HEK293 (cell line): ENCODE measurements around the gene CYP26B1.

ENCODE experiments used
- CTCF ChIP-seq: fragments of 450-650 bp; formaldehyde crosslinking; IDR thresholded peaks from 2 replicates; pipeline ENCODE4 v1.5.1; 2016; ENCODE audit warnings: missing biosample characterization, missing genetic modification characterization
- MYNN ChIP-seq: fragments of 450-650 bp; formaldehyde crosslinking; IDR thresholded peaks from 2 replicates; pipeline ENCODE4 v1.5.1; 2016; ENCODE audit warnings: missing biosample characterization, missing genetic modification characterization, borderline replicate concordance
- SP2 ChIP-seq: fragments of 450-650 bp; formaldehyde crosslinking; IDR thresholded peaks from 2 replicates; pipeline ENCODE4 v1.5.1; 2016; ENCODE audit warnings: missing biosample characterization, missing genetic modification characterization
- ZEB2 ChIP-seq: fragments of 450-650 bp; formaldehyde crosslinking; IDR thresholded peaks from 2 replicates; pipeline ENCODE4 v1.5.1; 2016; ENCODE audit warnings: missing biosample characterization, missing genetic modification characterization
- ZNF239 ChIP-seq: fragments of 450-650 bp; formaldehyde crosslinking; IDR thresholded peaks from 2 replicates; pipeline ENCODE4 v1.5.1; 2016; ENCODE audit warnings: missing biosample characterization, missing genetic modification characterization

GRCh38 chr2:72159211-72159993, 11.7 kb upstream of the CYP26B1 start:
- TF ChIP-seq ZNF239 (tag by site-specific recombination) (no peak), MYNN (tag by site-specific recombination) (no peak), CTCF (tag by site-specific recombination) (no peak), SP2 (tag by site-specific recombination) (no peak), ZEB2 (tag by site-specific recombination) (no peak)
